Measurements from ENCODE around the gene RBP3.

RBP3 gene

DNA sequence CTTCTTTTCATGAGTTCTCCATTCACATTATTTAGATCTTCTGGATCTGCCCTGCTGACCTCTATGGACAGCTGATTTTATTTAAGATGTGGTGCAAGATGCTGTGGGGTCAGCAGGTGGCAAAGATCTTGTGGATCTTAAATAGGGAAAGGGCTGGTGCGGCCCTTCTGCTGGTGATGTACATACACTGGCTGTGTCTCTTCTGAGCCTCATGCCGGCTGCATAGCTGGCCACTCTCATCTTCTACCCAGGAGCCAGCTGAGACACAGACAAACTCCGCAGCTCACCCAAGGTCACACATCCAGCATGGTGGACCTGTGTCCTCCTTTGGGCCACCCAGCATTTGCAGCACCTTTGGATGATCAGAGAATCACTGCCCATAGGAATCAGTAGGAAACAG lies 9.7 kb downstream of the RBP3 start:
- DNase-seq (ENCODE audit: low read depth) = no peak

DNA sequence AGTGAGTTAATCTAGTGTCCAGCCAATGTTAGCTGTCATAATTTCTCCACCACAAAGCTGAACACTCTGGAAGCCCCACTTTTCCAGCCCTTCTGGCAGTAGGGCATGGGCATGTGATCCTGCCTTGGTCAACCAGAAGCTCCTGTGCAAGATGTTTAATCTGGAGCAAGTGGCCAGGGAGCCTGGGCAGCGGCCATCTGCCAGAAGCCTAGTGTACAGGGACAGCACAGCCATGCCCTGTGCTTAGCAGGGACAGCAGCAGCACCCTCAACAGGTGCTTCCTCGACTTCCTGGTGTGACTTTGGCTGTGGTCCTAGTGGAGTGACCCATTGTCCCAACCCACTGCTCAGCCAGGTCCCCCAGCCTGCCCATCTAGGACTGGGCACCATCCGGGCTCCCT lies 10.3 kb downstream of the RBP3 start:
- DNase-seq (ENCODE audit: low read depth) = no peak

DNA sequence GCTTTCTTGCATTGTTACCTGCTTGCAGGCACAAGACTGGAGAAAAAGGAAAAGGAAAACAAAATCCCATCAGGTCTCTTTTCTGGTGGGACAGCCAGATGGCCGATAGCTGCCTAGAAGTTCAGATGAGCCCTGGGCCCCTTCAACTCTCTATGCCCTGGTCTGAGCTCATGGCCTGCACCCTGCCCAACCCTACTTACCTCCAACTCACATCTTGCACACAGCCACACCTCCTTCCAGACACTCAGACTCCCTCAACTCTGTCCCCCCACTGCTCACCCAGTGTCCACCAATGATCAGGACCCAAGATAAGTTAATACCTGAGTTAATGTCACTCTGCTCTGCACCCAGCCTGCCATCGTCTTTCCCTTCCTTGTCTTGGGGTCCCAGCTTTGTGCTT lies 10.9 kb downstream of the RBP3 start:
- no peak for DNase-seq (ENCODE audit: low read depth)

DNA sequence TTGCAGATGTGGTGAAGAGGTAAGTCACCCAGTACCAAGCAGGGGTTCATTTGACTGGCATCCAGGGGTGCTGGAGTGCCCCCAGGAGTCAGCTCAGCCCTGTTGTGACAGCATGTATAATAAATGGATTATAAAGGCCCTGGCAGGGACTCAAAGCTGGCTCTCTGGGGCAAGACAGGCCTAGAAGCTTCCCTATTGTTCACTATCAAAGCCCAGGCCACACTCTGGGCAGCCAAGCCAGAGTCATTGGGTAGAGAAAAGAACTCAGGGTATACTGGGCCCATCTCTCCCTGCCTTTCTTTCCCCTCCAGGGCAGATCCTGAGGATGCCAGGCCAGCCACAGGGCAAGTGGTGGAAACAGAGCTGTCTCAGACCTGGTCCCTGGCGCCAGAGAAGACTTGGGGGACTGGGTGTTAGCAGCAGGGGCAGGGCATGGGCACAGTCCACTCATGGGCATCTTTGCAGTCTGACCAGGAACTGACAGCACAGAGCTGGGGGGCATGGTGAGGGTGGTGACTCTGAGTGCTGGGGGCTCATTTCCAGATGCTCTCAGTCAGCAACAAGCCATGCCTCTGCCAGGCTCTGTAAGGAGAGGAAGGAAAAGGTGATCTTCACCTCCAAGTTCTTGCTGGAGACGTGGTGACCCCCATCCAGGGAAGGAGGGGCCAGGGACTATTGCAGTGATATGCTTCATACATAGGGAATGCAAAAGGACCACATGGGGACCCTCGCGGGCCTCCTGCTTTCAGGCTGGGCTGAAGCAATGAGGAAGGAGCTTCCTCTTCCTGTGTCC lies 11.7 kb downstream of the RBP3 start:
- DNase-seq (ENCODE audit: low read depth) = no peak

DNA sequence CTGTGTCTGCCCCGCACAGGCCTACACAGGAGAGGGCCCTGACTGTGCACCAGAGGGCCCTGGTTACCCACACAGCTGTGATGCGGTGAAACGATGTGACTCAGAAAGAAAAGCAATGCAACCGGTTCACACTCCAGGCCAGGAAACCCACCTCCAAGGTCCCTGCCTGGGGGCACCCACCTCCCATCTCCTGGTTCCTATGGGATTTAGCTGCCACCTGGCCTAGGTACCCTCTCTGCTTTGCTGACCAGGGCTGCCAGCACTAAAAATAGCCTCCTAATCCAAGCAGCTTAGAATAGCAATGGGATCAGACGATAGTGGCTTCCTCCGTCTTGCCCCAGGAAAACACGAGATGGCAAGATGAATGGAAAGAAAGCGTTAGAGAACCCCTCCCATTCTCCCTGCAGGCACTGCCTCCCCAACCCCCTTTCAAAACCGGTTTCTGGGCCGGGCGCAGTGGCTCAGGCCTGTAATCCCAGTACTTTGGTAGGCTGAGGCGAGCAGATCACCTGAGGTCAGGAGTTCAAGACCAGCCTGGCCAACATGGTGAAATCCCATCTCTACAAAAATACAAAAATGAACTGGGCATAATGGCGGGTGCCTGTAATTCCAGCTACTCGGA lies 12.4 kb downstream of the RBP3 start:
- DNase-seq (ENCODE audit: low read depth) = no peak

DNA sequence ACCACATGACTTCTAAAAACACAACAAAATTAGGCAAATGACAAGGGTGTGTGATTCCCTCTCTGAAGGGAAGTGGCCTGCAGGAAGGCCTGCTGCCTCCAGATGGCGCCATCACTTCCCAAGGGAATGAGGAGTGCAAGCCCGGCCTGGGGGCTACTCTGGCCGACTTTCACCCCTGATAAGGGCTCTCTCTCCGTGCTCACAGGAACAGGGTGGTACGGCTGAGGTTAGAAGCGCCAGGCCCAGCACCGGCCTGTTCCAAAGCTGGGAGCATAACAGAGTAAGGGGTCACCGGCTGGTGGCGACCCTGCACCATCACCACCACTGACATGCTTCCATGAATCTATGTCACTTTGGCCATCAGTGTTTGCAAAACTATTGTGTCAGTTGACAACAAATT lies 13.1 kb downstream of the RBP3 start:
- DNase-seq (ENCODE audit: low read depth) = no peak

DNA sequence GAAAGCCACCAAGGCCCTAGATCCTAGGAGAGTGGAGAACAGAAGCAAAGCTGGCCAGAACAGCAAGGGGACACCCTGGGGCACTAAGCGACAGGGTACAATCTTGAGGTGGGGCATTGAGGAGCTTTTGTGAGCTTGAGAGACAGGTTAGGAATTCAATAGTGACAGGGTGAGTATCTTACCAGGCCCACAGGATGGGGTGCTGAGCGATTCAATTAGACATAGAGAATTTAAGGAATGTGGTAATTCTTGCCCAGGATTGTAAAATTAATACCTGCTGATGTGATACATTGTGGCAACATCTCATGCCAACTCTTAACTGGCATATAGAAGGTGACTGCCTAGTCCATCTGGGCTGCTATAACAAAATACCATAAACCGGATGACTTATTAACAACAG lies 14.0 kb downstream of the RBP3 start:
- DNase-seq (ENCODE audit: low read depth) = no peak

DNA sequence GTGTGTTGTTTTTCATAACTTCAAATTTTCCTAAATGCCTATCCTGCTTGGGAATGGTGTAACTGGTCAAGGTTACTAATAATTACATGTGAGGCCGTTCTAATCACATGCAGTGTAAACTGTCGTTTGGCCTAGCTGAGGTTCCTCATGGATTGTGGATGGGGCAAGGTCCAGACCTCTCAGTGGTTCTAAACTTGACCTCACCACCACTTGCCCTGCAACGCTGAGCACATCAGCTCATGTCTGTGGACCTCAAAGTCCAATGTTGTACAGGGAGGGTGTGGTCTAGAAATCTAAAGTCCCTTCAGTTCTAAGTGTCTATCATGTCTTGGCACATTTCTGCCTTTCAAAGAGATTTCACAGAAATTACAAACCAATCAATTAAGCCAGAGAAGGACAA lies 15.6 kb downstream of the RBP3 start:
- no peak for DNase-seq (ENCODE audit: low read depth)

DNA sequence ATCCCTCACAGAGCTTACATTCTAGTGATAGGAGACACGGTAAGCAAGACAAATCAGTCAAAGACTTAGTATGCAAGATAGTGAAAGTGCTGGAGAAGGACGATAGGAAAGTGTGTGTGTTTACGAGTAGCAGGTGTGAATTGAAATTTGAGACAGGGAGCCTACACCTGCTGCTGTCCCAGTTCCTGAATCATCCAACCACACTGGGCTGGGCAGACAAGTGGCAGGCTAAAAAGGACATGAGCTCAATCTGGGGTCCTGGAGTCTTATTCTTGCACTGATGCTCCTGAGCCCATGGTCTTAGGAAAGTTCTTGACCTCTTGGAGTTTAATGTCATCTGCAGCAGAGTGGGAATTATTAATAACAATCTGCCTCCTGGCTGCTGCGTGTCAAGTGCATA lies 16.2 kb downstream of the RBP3 start:
- DNase-seq (ENCODE audit: low read depth) = no peak

DNA sequence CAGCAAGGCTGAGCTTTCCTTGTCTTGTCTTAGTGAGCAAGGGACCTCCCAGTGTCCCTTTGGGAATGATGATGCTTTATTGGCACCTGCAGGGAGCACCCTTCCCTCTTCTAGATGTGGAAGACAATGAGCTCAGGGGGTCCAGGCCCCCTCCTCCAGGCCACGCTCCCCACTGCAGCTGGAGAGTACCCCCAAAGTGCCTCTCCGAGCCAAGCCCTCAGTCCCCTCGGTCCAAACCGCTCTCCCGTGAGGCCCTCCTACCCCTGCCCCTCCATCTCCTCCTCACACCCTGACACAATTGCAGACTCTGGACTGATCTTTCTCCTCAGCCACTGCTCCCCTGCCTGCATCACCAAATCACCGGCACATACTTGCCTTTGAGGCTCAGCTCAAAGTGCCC lies 16.7 kb downstream of the RBP3 start:
- DNase-seq (ENCODE audit: low read depth) = no peak

DNA sequence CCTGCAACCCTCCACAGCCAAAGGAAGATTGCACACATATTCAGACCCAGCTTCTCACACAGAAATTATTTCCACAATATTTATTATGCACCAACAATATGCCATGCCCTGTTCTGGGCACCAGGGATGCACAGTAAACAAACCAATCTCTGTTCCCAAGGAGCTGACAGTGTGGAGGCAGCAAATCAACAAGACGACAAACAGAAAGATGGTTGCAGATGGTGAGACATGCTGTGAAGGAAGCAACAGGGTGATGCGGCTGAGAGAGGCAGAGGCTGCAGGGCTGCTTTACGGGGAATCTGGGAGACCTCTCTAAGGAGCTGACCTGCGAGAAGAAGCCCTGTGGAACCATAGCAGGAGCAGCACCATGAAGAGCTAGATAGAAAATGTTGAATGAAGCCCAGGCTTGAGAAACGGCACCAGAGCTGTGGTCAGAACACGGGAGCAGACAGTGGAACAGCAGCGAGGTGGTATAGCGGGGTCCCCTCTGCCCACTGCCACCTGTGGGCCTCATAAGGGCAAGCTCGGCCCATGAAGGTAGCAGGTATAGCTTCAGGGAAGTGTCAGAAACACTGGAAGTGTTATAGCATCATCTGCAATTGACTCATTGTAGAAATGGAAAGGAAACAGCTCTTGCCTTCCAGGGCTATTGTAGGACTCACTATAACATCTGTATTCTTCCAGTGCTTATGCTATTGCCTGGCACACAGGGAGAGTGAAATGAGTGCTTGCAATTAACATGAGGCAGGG lies 17.4 kb downstream of the RBP3 start:
- DNase-seq (ENCODE audit: low read depth) = no peak

DNA sequence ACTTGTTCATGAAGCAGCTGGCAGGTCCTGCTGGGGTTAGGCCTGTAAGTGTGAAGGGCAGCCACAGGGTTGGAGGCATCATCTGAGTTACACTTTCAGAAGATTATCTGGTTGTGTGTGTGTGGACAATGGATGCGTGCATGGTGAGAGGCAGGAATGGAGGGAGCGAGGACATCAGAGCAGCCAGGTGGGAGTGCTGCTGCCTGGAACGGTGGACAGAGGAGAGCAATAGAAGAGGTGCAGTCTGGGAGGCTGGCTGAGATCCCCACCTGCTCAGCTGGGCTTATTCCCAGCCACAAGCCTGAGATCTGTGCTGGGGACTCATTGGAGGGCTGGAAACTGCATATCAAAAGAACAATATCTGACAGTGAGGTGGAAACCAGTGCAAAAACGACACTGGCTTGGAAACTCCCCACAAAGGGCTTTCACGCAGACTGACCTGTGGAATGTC lies 18.0 kb downstream of the RBP3 start:
- no peak for DNase-seq (ENCODE audit: low read depth)

DNA sequence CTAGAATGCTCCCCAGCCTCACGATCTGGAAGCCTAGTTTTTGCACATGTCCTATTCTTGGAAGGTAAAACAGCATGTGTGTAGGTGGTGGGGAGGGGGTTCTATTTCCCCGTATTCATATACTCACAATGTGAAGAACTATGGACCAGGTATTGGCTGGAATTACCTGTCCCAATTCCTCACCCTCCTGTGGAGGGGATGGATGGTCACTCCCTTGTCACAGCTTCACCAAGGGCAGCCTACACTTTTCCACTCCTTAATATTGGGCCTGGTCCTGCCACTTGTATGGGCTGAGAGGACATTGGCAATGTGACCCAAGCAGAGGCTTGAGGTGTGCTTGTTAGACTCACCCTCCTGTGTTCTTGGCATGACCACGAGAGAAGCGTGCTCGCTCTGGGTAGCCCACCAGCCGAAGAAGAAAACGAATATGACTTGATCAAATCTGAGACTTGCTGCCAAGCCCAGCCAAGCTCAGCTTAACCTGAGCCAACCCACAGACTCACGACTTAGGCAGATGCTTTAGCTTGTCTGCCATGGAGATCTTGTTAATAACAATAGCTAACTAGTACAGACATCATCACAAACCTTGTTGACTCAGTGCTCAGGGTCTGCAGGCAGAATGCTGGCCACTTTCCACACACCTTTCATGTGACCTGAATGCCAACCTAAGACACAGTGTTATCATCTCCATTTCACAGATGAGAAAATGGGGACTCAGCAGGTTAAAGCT lies 18.7 kb downstream of the RBP3 start:
- DNase-seq (ENCODE audit: low read depth) = no peak

DNA sequence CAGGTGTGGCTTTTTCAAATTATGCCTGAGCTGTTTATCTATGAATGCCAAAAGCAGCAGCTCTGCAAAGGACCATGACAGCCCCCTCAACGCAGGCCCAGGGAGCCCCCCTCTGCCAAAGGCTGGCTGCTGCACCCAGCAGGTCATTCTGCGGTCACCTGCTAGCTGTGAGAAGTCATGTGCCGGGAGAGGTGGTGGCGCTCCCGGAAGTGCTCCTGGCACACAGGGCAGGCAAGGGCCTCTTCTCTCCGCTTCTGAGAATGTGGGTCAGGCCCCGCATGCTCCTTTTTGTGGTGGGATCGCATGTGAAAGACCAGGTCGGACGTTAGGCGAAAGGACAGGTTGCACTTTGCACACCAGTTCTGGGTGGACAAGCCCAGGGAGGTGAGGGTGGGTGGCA lies 19.5 kb downstream of the RBP3 start:
- no peak for DNase-seq (ENCODE audit: low read depth)

DNA sequence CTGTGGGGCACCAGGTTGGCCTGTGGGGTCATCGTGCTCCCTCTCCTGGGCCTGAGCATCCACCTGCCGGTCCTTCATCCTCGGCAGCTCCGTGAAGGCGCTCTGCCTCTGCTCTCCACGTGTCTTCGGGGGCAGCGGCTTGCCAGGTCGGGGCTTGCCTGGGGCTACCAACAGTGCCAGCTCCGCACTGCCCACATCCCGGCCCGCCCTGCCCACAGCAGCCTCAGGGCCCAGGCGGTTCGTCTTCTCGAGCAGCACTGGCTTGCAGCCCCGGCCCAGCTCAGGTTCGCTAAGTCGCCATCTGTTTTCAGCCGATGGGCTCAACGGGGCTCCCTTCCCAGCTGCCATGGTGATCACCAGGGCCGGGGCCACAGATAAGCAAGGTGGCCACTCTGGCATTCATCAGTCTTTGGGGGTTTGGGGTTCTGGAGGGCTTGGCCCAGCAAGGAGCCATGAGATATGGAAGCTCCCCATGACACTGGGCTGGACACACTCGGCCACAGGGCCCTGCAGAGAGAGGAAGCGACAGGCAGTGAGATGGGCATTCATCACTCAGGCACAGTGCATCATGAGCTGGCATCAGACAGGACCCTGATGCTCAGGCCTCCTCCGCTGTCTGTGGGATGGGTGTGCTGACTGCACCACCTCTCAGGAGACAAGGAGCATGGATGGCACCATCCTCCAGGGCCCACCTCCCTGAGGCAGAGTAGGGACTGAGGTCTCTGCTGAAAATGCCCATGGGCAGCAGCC lies 20.4 kb downstream of the RBP3 start:
- no peak for DNase-seq (ENCODE audit: low read depth)

DNA sequence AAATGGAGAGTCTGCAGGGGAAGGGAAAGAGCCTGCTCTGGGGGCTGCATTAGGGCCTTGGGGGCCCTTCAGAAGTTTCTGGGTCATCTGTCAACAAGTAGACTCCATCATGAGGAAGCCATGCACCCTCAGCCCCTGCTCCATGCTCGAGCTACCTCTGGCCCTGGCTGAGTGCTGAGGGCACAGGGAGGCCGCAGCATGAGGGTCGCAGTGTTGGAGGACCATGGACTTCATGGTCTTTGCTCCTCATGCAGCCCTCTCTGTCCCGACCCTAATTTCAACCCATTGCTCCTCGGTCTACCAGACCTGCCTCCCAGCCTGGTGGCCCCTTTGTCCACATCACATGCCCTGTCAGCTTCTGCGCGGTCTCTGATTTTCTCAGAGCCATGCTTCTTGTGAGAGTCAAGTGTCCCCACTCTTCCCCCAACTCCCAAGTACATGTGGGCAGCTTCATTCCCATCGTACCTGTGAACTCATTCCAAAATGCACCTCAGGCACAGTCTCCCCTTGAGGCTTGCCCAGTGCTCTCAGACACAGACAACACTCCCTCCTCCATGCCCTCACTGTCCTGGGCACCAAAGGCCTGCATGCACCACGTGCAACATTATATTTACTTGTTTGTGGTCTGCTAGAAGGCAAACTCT lies 21.2 kb downstream of the RBP3 start:
- no peak for DNase-seq (ENCODE audit: low read depth)

DNA sequence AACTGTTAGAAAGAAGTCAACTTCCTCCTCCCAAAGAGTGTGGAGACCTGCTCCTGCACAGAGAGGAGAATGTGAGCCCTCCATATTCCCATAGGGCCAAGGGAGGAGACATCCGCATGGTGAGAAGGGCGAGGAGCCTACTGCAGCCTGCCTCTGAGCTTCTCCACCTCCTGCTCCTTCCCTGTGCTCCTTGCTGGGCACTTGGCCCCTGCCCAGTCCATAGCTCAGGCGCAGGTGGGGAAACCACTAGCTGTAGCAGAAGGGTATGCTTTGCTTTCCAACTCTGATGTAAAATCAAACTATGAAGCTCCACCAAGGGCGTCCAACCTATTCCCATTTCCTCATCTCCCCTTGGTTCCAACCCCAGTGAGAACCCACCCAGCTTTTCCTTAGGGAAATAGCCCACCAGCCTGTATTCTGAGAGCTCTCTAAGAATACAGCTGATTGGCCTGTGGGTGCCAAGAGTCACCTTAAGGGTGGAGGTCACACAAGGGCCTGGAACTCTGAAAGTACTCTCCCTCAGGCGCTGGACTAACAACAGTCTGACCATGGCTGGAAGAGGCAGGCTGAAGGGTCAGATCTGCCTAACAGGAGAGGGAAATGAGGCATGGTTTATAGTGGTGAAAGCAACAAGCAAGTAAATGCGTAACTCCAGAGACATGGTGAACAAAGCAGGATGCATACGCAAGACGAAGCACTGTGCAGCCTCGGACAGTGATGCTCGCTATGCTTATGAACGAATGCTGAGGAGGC lies 22.0 kb downstream of the RBP3 start:
- DNase-seq (ENCODE audit: low read depth) = no peak

DNA sequence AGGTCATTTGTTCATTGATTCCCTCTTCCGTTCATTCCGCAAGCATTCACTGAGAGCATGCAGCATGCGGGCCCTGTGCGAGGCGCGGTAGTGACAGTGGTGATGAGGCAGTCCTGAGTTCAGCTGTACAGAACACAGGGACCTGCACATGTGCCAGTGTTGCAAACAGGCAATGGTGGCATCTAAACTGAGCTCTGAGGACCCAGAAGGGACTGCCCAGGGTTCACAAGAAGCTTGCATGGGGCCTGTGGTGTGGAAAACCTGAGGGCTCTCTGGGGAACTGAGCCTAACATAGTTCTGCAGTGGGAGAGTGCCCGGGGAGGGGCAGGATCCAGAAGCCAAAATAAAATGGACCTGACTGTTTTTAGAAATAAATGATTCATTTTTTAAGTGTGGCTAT lies 22.7 kb downstream of the RBP3 start:
- DNase-seq (ENCODE audit: low read depth) = no peak

DNA sequence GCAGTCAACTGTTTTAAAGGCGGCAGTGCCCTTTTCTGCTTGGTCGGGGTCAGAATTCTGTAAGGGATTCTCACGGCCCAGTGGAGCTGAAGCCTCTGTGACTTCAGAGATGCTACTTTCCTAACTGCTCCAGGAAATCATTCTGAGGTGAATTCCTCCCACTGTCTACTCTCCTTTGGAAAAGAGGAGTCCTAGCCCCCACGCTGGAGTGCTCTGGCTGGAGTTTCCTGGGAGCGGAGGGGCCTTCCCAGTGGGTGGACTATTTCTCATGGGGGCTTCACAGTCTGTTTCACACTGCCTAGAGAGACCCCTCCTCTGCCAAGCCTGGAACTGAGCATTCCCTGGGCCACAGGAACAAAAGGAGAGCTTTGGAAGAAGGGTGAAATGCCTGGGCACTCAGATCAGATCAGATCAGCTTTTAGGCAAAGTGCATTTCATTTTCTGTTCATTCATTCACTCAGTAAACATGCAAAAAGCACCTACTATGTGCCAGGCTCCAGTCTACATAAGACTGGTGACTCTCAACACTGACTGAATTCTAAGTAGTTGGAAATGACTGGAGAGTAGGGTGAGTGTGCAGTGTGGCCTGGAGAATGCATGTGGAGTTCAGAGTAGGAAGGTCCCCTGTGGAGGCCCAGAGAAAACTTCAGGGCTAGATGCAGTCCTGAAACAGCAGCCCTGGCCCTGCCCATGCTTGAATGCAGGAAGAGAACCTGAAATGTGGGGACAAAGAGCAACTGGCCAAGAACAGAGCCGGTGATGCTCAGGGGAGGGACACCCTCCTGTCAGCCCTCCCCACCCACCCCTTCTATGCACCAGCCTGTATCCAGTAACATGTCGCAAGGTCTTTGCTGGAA lies 23.7 kb downstream of the RBP3 start:
- DNase-seq (ENCODE audit: low read depth) = no peak

DNA sequence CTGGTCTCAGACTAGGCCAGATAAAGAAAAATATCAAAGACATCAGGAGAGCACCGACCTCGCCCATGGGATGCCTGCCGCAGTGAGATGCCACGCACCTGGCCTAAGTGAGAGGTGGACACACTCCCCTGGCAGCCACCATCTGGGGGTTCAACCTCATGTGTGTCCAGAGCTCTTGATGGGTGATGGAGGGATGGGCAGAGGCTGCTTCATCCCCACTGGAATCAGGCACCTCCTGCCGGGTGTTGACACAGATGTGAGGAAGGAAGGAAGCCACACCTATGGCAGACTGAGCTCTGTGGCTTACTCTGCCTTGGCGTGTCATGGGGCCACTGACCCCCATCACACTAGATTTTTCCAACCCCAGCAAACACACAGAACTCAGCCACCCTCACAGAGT lies 24.6 kb downstream of the RBP3 start:
- DNase-seq (ENCODE audit: low read depth) = no peak

Data from activated T-cell treated with anti-CD3 and anti-CD28 coated beads for 1 hour (primary cell).